A549 (cell line): Measurements from ENCODE around the gene HTR3C.

Experiments
- BHLHE40 ChIP-seq: IDR thresholded peaks from 2 replicates; pipeline ENCODE4 v1.6.1; 2012; ENCODE audit warnings: low read depth, low read length, inconsistent platforms
- CBX8 ChIP-seq: fragments of 200-600 bp; sonication (generic); IDR thresholded peaks from 2 replicates; pipeline ENCODE4 v1.6.1; 2016
- CEBPB ChIP-seq, 2 experiments: fragments of >200 bp in 1 of 2; sonication (Bioruptor Twin) in 1 of 2; formaldehyde crosslinking in 1 of 2; IDR thresholded peaks; 2 replicates each; pipeline ENCODE4 v1.6.1; 2012 to 2016
- GATA3 ChIP-seq: IDR thresholded peaks from 2 replicates; pipeline ENCODE4 v1.6.1; 2012; ENCODE audit warnings: borderline replicate concordance
- KDM5A ChIP-seq: fragments of 200-600 bp; sonication (generic); IDR thresholded peaks from 2 replicates; pipeline ENCODE4 v1.6.1; 2016; ENCODE audit warnings: antibody characterized with exemption, mild to moderate bottlenecking
- POLR2A ChIP-seq: IDR thresholded peaks from 2 replicates; pipeline ENCODE4 v1.6.1; 2012; ENCODE audit warnings: mild to moderate bottlenecking, low read length
- RCOR1 ChIP-seq: fragments of 150-350 bp; IDR thresholded peaks from 2 replicates; pipeline ENCODE4 v1.6.1; 2014; ENCODE audit warnings: antibody characterized with exemption, low read length, low read depth
- RNF2 ChIP-seq: fragments of 200-600 bp; sonication (generic); IDR thresholded peaks from 2 replicates; pipeline ENCODE4 v1.6.1; 2016; ENCODE audit warnings: low read depth, mild to moderate bottlenecking, antibody characterized with exemption, moderate library complexity, borderline replicate concordance
- TP53 ChIP-seq: fragments of 250-450 bp; sonication (Bioruptor Pico); IDR thresholded peaks from 2 replicates; pipeline ENCODE4 v1.5.0; 2021; ENCODE audit warnings: mild to moderate bottlenecking, moderate library complexity
- ZSCAN20 ChIP-seq: fragments of 250-450 bp; sonication (Bioruptor Pico); IDR thresholded peaks from 2 replicates; pipeline ENCODE4 v1.8.0; 2022; ENCODE audit warnings: mild to moderate bottlenecking, moderate library complexity
- TF ChIP-seq, protein P1 (sequence below): fragments of 450-650 bp; IDR thresholded peaks from 2 replicates; pipeline ENCODE4 v1.6.1; 2014; ENCODE audit warnings: antibody characterized with exemption
- TF ChIP-seq, protein P2 (sequence below): fragments of 200-600 bp; sonication (generic); IDR thresholded peaks from 2 replicates; pipeline ENCODE4 v1.6.1; 2016; ENCODE audit warnings: antibody characterized with exemption, mild to moderate bottlenecking, moderate library complexity
- TF ChIP-seq, protein P3 (sequence below): fragments of >200 bp; sonication (Bioruptor Twin); formaldehyde crosslinking; IDR thresholded peaks from 3 replicates; pipeline ENCODE4 v1.5.1; 2016
- TF ChIP-seq, protein P4 (sequence below): IDR thresholded peaks from 2 replicates; pipeline ENCODE4 v1.6.1; 2012

DNA sequence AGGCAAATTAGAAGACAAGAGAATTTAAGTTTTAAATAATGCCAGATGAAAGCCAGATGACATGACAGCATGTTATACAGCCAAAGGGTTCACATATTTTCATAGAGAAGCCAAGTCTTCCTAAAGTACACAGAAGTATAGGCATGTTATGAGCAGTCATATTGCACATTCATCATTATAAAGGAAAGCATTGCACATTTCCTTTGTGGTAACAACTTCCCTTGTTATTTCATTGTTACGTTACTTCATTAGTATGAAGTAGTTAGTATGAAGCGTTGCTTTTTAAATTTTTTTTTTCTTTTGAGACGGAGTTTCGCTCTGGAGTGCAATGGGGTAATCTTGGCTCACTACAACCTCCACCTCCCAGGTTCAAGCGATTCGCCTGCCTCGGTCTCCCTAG, 30.5 kb upstream of the HTR3C start:
- TF ChIP-seq KDM5A (no peak), CBX8 (no peak), ZSCAN20 (CRISPR knock-in tag) (no peak), POLR2A (no peak), RCOR1 (no peak), GATA3 (no peak), CEBPB (IDR thresholded peaks at IDR 0.05) (no peak), TP53 (CRISPR knock-in tag) (no peak), RNF2 (no peak), BHLHE40 (no peak)
- TF ChIP-seq, protein P1, sequence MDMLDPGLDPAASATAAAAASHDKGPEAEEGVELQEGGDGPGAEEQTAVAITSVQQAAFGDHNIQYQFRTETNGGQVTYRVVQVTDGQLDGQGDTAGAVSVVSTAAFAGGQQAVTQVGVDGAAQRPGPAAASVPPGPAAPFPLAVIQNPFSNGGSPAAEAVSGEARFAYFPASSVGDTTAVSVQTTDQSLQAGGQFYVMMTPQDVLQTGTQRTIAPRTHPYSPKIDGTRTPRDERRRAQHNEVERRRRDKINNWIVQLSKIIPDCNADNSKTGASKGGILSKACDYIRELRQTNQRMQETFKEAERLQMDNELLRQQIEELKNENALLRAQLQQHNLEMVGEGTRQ, result no peak
- TF ChIP-seq, protein P2, sequence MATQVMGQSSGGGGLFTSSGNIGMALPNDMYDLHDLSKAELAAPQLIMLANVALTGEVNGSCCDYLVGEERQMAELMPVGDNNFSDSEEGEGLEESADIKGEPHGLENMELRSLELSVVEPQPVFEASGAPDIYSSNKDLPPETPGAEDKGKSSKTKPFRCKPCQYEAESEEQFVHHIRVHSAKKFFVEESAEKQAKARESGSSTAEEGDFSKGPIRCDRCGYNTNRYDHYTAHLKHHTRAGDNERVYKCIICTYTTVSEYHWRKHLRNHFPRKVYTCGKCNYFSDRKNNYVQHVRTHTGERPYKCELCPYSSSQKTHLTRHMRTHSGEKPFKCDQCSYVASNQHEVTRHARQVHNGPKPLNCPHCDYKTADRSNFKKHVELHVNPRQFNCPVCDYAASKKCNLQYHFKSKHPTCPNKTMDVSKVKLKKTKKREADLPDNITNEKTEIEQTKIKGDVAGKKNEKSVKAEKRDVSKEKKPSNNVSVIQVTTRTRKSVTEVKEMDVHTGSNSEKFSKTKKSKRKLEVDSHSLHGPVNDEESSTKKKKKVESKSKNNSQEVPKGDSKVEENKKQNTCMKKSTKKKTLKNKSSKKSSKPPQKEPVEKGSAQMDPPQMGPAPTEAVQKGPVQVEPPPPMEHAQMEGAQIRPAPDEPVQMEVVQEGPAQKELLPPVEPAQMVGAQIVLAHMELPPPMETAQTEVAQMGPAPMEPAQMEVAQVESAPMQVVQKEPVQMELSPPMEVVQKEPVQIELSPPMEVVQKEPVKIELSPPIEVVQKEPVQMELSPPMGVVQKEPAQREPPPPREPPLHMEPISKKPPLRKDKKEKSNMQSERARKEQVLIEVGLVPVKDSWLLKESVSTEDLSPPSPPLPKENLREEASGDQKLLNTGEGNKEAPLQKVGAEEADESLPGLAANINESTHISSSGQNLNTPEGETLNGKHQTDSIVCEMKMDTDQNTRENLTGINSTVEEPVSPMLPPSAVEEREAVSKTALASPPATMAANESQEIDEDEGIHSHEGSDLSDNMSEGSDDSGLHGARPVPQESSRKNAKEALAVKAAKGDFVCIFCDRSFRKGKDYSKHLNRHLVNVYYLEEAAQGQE, result no peak
- TF ChIP-seq, protein P3, sequence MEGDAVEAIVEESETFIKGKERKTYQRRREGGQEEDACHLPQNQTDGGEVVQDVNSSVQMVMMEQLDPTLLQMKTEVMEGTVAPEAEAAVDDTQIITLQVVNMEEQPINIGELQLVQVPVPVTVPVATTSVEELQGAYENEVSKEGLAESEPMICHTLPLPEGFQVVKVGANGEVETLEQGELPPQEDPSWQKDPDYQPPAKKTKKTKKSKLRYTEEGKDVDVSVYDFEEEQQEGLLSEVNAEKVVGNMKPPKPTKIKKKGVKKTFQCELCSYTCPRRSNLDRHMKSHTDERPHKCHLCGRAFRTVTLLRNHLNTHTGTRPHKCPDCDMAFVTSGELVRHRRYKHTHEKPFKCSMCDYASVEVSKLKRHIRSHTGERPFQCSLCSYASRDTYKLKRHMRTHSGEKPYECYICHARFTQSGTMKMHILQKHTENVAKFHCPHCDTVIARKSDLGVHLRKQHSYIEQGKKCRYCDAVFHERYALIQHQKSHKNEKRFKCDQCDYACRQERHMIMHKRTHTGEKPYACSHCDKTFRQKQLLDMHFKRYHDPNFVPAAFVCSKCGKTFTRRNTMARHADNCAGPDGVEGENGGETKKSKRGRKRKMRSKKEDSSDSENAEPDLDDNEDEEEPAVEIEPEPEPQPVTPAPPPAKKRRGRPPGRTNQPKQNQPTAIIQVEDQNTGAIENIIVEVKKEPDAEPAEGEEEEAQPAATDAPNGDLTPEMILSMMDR, result no peak
- TF ChIP-seq, protein P4, sequence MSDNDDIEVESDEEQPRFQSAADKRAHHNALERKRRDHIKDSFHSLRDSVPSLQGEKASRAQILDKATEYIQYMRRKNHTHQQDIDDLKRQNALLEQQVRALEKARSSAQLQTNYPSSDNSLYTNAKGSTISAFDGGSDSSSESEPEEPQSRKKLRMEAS, result no peak
